ENCODE results near the gene SDK1.

SDK1 gene

DNA sequence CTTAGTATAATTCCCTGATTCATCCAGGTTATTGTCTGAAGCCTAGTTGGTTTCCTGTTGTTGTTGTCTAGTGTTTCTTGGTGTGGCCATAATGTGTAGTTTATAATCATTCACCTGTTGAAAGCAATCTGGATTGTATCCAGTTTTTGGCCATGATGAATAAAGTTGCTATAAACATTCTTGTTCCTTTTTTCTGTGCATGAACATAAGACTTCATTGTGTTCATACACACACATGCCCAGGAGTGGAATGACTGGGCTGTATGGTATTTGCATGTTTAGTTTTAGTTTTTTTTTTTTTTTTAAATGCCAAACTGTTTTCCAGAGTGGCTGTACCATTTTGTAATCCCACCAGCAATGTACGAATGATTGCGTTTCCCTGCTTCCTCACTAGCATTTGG is 349.8 kb downstream of the SDK1 start:
- Histone ChIP-seq H2AFZ (no peak overlapping the region), H3K79me2 (no peaks in the 10 kb centered on the region), H3K27ac (no peak overlapping the region), H3K27me3 (ENCODE audit: control insufficient read depth, insufficient read depth, low read length) (no peaks in the 10 kb centered on the region), H3K4me1 (no peaks in the 10 kb centered on the region), H3K36me3 (ENCODE audit: control insufficient read depth, insufficient read depth, low read length) (no peaks in the 10 kb centered on the region), H3K9ac (no peak overlapping the region), H3K4me2 (ENCODE audit: low read length) (no peak overlapping the region), H3K4me3 (ENCODE audit: low read depth, low read length) (no peak overlapping the region), H3K9me3 (ENCODE audit: control insufficient read depth, low read length) (no peaks in the 10 kb centered on the region)
- TF ChIP-seq, protein P1, sequence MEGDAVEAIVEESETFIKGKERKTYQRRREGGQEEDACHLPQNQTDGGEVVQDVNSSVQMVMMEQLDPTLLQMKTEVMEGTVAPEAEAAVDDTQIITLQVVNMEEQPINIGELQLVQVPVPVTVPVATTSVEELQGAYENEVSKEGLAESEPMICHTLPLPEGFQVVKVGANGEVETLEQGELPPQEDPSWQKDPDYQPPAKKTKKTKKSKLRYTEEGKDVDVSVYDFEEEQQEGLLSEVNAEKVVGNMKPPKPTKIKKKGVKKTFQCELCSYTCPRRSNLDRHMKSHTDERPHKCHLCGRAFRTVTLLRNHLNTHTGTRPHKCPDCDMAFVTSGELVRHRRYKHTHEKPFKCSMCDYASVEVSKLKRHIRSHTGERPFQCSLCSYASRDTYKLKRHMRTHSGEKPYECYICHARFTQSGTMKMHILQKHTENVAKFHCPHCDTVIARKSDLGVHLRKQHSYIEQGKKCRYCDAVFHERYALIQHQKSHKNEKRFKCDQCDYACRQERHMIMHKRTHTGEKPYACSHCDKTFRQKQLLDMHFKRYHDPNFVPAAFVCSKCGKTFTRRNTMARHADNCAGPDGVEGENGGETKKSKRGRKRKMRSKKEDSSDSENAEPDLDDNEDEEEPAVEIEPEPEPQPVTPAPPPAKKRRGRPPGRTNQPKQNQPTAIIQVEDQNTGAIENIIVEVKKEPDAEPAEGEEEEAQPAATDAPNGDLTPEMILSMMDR (IDR thresholded peaks at IDR 0.05) = no peak

DNA sequence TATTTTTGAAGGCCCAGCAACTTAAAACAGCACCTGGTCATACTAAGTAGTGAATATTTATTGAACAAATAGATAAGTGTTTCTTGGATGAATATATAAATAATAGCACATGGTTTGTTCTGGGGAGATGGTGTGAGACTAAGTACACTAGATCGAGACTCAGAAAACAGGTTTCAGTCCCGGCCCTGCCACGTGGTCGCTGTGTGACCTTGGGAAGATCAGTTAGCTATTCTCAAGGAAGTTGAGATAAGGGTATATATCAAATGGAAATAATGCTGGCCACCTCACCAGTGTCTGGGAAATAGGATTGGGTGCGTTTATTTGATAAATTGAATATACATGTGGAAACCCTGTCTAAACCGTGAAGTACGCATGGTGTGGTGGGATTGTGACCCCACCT is 354.6 kb downstream of the SDK1 start:
- Histone ChIP-seq H3K9ac (no peak overlapping the region), H3K79me2 (no peaks in the 10 kb centered on the region), H3K36me3 (ENCODE audit: control insufficient read depth, insufficient read depth, low read length) (no peaks in the 10 kb centered on the region), H3K4me3 (ENCODE audit: low read depth, low read length) (no peak overlapping the region), H3K4me1 (no peaks in the 10 kb centered on the region), H3K27ac (no peak overlapping the region), H3K27me3 (ENCODE audit: control insufficient read depth, insufficient read depth, low read length) (no peaks in the 10 kb centered on the region), H3K9me3 (ENCODE audit: control insufficient read depth, low read length) (no peaks in the 10 kb centered on the region), H2AFZ (no peak overlapping the region), H3K4me2 (ENCODE audit: low read length) (no peak overlapping the region)
- TF ChIP-seq, protein P1 (IDR thresholded peaks at IDR 0.05) = no peak

DNA sequence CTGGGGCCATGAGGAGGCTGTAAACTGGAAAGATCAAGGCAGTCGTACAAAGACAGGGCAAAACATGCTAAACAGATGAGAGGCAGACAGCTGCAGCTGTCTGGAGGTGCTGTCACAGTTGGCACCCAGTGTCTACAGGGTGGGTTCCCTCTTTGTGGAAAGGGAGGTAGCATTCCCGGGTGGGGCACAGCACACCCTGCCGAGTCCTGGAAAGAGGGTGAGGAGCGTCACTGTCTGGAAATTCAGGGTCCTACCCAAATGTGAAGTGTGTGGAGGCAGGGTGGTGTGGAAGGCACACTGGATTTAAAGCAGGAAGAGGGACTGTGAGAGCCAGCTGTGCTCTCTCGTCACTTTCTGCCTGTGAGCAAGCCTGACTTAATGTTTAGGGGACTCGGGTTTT is 356.2 kb downstream of the SDK1 start:
- no peak overlapping the region for H2AFZ ChIP-seq
- TF ChIP-seq, protein P1 (IDR thresholded peaks at IDR 0.05) = no peak
- H3K27me3 ChIP-seq (ENCODE audit: control insufficient read depth, insufficient read depth, low read length) = no peaks in the 10 kb centered on the region

DNA sequence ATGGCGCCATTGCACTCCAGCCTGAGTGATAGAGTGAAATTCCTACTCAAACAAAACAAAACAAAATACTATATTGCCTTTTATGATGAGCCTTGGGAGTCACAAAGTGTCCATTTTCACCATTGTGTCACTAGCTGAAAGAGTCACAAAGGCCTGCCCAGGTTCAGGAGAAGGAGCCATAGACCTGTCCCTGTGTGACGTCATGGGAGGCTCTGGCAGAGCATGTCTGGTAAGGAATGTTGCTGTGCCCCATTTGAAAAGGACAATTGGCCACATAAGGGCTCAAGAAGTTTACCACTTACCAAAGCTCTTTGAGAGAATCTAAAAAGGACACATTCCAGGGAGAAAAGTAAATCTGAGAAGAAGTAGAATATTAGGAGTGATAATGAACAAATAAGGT is 367.7 kb downstream of the SDK1 start:
- no peaks in the 10 kb centered on the region for H3K9me3 ChIP-seq (ENCODE audit: control insufficient read depth, low read length)

More for the DNA sequence above, 356.2 kb downstream of the SDK1 start:
- H3K4me3 ChIP-seq (ENCODE audit: low read depth, low read length) = no peak overlapping the region
- H3K36me3 ChIP-seq (ENCODE audit: control insufficient read depth, insufficient read depth, low read length) = no peaks in the 10 kb centered on the region
- H3K79me2 ChIP-seq = no peaks in the 10 kb centered on the region
- no peaks in the 10 kb centered on the region for H3K4me1 ChIP-seq
- no peak overlapping the region for H3K4me2 ChIP-seq (ENCODE audit: low read length)
- no peak overlapping the region for H3K27ac ChIP-seq
- H3K9me3 ChIP-seq (ENCODE audit: control insufficient read depth, low read length) = no peaks in the 10 kb centered on the region
- H3K9ac ChIP-seq = no peak overlapping the region

DNA sequence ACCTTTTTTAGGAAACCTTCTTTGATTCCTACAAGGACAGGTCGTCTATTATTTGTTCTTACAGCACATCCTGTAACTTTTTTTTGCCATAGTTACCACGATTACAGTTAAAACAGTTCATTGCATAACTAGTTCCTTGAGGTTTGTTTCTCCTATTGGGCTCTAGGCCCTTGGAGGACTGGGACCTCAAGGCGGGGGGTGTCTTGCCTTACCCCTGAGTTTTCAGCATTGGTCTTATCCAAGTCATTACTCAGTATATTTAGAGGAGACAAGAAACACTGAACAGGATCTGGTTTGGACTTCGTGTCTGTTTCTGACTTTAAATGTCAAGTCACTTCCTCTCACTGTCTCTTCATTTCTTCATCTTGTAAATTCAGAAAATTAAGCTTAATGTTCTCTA is 369.8 kb downstream of the SDK1 start:
- H3K9me3 ChIP-seq (ENCODE audit: control insufficient read depth, low read length) = no peaks in the 10 kb centered on the region
- no peak overlapping the region for H3K27ac ChIP-seq
- H2AFZ ChIP-seq = no peak overlapping the region
- H3K4me3 ChIP-seq (ENCODE audit: low read depth, low read length) = no peak overlapping the region
- no peaks in the 10 kb centered on the region for H3K27me3 ChIP-seq (ENCODE audit: control insufficient read depth, insufficient read depth, low read length)
- TF ChIP-seq, protein P1 (IDR thresholded peaks at IDR 0.05) = no peak
- H3K4me1 ChIP-seq = no peaks in the 10 kb centered on the region
- no peaks in the 10 kb centered on the region for H3K36me3 ChIP-seq (ENCODE audit: control insufficient read depth, insufficient read depth, low read length)
- no peak overlapping the region for H3K9ac ChIP-seq
- H3K4me2 ChIP-seq (ENCODE audit: low read length) = no peak overlapping the region
- no peaks in the 10 kb centered on the region for H3K79me2 ChIP-seq

More for the DNA sequence above, 367.7 kb downstream of the SDK1 start:
- Histone ChIP-seq H3K4me1 (no peaks in the 10 kb centered on the region), H3K79me2 (no peaks in the 10 kb centered on the region), H3K27ac (no peak overlapping the region), H3K9ac (no peak overlapping the region), H3K27me3 (ENCODE audit: control insufficient read depth, insufficient read depth, low read length) (no peaks in the 10 kb centered on the region), H2AFZ (no peak overlapping the region), H3K4me2 (ENCODE audit: low read length) (no peak overlapping the region), H3K4me3 (ENCODE audit: low read depth, low read length) (no peak overlapping the region), H3K36me3 (ENCODE audit: control insufficient read depth, insufficient read depth, low read length) (no peaks in the 10 kb centered on the region)
- TF ChIP-seq, protein P1 (IDR thresholded peaks at IDR 0.05) = no peak

Data from parathyroid adenoma (tissue), 2 donors.